Kidney (tissue), 14 donors: ENCODE measurements around the gene SLC6A2. TPM values are rescaled to one million over a fixed set of nuclear protein-coding genes. Genes with fewer than 3 reads are reported as not detected.

ENCODE experiments used
- DNase-seq, 5 donors: peaks; one replicate each; pipeline ENCODE4 v3.0.0-alpha.2; 2013 to 2020
- FAIRE-seq: peaks from 2 replicates; lab custom pipeline; 2012; peaks lifted over from hg19 to GRCh38; lab: Jason Lieb, UNC
- H3K27ac ChIP-seq, 2 donors: one replicate each; pipeline ENCODE4 v1.7.0; 2013; ENCODE audit warnings: low read depth in 2 of 2, low read length in 2 of 2, inconsistent platforms in 1 of 2
- H3K27me3 ChIP-seq: one replicate; pipeline ENCODE4 v1.7.1; 2013; ENCODE audit warnings: low read length, inconsistent platforms; ENCODE audit not compliant: control insufficient read depth, insufficient read depth
- H3K36me3 ChIP-seq, 3 donors: one replicate each; pipeline versions ENCODE4 v1.7.0 to v1.7.1; 2013; ENCODE audit warnings: low read length in 3 of 3, control low read depth in 1 of 3, inconsistent platforms in 1 of 3; ENCODE audit not compliant: insufficient read depth in 3 of 3, control insufficient read depth in 2 of 3
- H3K4me1 ChIP-seq, 3 donors: one replicate each; pipeline versions ENCODE4 v1.7.0 to v1.7.1; 2013; ENCODE audit warnings: low read length in 3 of 3, inconsistent platforms in 1 of 3, low read depth in 1 of 3; ENCODE audit not compliant: control insufficient read depth in 2 of 3, insufficient read depth in 2 of 3
- H3K4me3 ChIP-seq, 3 donors: one replicate each; pipeline versions ENCODE4 v1.7.0 to v1.8.1; 2013; ENCODE audit warnings: low read length in 3 of 3, control low read depth in 1 of 3, inconsistent platforms in 1 of 3
- H3K9ac ChIP-seq, 3 donors: one replicate each; pipeline versions ENCODE4 v1.7.0 to v1.7.1; 2013; ENCODE audit warnings: low read length in 3 of 3, control low read depth in 1 of 3, inconsistent platforms in 1 of 3
- H3K9me3 ChIP-seq, 3 donors: one replicate each; pipeline versions ENCODE4 v1.7.0 to v1.7.1; 2013; ENCODE audit warnings: low read length in 3 of 3, control low read depth in 1 of 3, inconsistent platforms in 1 of 3; ENCODE audit not compliant: control insufficient read depth in 2 of 3, insufficient read depth in 1 of 3
- CTCF ChIP-seq: IDR thresholded peaks from 3 replicates; pipeline ENCODE4 v1.5.1; 2012; ENCODE audit warnings: mild to moderate bottlenecking, moderate library complexity, borderline replicate concordance; ENCODE audit not compliant: insufficient read depth; ENCODE audit errors: extremely low read depth
- intact Hi-C: fragments of 100-400 bp; cut with DNase I; formaldehyde crosslinking; loops from one replicate; pipeline ENCODE4 v1.11.1; 2022
- polyA plus RNA-seq: library from polyadenylated mRNA; stranded (reverse); fragments of 350-450 nt; fragmentation: Illumina TruSeq; extraction: RNeasy Lipid Tissue Mini Kit (QIAGEN cat#74804); gene quantifications from one replicate; pipeline ENCODE4 v1.2.3, GENCODE V29; 2014; ENCODE audit warnings: low read depth, low replicate concordance; ENCODE audit not compliant: insufficient read depth
- total RNA-seq: library from RNA; stranded (reverse); fragmentation: NEBNext Ultra II Directional; extraction: Animal tissue kit (Norgen Biotek cat#: 25700); gene quantifications from one replicate; pipeline ENCODE4 v1.2.1, GENCODE V29; 2021
- donor health status: control.
- donor health status: control.
- donor health status: control.
- donor health status: control.
- donor health status: control.
- donor health status: DM: yes; HTN: yes; CAD: no.
- donor health status: Normal renal cell carcinoma (clear cell type).

Gene SLC6A2
- total and polyA plus RNA-seq, 2 donors from 2014 or later: 0.09 to 0.73 TPM

- no peak for FAIRE-seq
- H3K36me3 ChIP-seq: no peaks in the 10 kb centered on the region
- H3K9ac ChIP-seq: no peak overlapping the region
- no peak for DNase-seq
- H3K27ac ChIP-seq: no peak overlapping the region
- H3K9me3 ChIP-seq: no peaks in the 10 kb centered on the region
- TF ChIP-seq CTCF: no peak
- H3K4me3 ChIP-seq: no peak overlapping the region
- H3K4me1 ChIP-seq: no peaks in the 10 kb centered on the region
- intact Hi-C loops: loop anchor here (5.0 kb wide), 1 partner anchor 129 kb away; no protein-coding TSS in a partner anchor
- no peaks in the 10 kb centered on the region for H3K27me3 ChIP-seq
Observed at GRCh38 chr16:55713103-55713502, 57.3 kb downstream of the SLC6A2 start.

DNA sequence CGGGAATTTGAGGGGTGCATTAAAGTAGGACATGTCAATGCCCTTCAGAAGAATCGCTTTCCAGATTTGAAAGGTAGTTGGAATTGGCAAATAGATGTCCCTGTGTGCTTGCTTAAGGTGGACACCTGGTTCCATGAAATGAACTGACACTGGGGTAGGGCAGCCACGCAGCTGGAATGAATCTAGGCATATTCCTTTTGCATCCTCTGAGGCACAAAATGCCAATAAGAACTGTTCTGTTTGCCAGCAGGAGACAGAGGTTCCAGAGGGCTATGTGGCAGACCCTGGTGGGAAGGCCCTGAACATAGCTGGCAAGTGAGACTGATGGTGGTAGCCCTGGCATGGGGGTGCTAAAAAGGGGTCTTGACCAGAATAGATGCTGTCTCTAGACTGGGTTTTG lies 61.5 kb downstream of the SLC6A2 start:
- no peak for TF ChIP-seq CTCF
- Histone ChIP-seq H3K4me1 (no peaks in the 10 kb centered on the region), H3K4me3 (no peak overlapping the region), H3K27me3 (no peaks in the 10 kb centered on the region), H3K9ac (no peak overlapping the region), H3K27ac (no peak overlapping the region), H3K9me3 (no peaks in the 10 kb centered on the region), H3K36me3 (no peaks in the 10 kb centered on the region)
- intact Hi-C loops: no loop called here
- no peak for FAIRE-seq
- no peak for DNase-seq

DNA sequence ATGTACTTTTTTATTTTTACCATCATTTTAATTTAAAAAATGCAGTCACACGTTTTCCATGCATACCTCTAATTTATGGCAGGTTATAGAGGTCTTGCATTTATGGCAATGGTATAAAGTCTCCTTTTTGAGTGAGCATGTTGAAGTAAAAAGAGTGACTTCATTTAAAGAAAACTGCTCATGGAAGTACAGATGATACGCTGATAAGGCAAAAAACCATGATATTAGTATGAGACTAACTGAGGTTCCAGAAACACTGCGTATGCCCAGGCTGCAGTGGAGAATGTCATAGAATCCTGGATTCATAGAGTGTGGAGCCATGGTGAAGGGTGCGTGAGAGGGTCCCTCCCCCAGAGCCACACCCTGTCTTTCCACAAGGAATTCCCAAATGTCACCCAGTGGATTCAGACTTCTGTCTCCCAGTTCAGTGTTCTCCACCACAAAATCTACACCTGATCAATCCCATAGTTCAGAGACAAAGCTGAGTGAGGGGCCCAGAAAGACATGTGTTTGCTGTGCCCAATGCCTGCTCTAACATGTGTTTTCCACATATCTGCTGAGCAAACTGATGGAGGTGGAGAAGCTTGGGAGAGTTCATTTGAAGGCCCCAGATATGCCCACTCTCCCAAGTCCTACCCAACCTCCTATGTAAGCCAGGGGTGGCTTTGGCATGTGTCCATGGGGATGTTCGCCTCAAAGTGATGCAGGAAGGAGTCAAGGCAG lies 69.4 kb downstream of the SLC6A2 start:
- Histone ChIP-seq H3K27me3 (no peaks in the 10 kb centered on the region), H3K9me3 (no peaks in the 10 kb centered on the region), H3K4me1 (no peaks in the 10 kb centered on the region), H3K9ac (no peak overlapping the region), H3K27ac (no peak overlapping the region), H3K4me3 (no peak overlapping the region), H3K36me3 (no peaks in the 10 kb centered on the region)
- intact Hi-C loops: no loop called here
- no peak for TF ChIP-seq CTCF
- DNase-seq: no peak
- no peak for FAIRE-seq
